GM23338 (cell line): ENCODE data around the gene HEYL. TPM values are rescaled to one million over a fixed set of nuclear protein-coding genes. Genes with fewer than 3 reads are reported as not detected.

Experiments used
- CREB1 ChIP-seq: fragments of 250-450 bp; sonication (Bioruptor Pico); IDR thresholded peaks from 2 replicates; pipeline ENCODE4 v1.5.0; 2020; ENCODE audit warnings: low read depth, mild to moderate bottlenecking, moderate library complexity
- EZH2 ChIP-seq: fragments of 200-600 bp; sonication (generic); IDR thresholded peaks from one replicate; pipeline ENCODE4 v1.8.0; 2017; ENCODE audit warnings: antibody characterized with exemption, mild to moderate bottlenecking, low read depth; ENCODE audit not compliant: unreplicated experiment
- JUNB ChIP-seq: IDR thresholded peaks from one replicate; pipeline ENCODE4 v1.6.1; 2016; ENCODE audit warnings: antibody characterized with exemption; ENCODE audit not compliant: unreplicated experiment
- REST ChIP-seq: IDR thresholded peaks from one replicate; pipeline ENCODE4 v1.6.1; 2018; ENCODE audit warnings: antibody characterized with exemption; ENCODE audit not compliant: unreplicated experiment
- ZNF114 ChIP-seq: fragments of 250-450 bp; sonication (Bioruptor Pico); IDR thresholded peaks from 2 replicates; pipeline ENCODE4 v1.5.0; 2020; ENCODE audit warnings: mild to moderate bottlenecking, moderate library complexity
- polyA plus RNA-seq: library from polyadenylated mRNA; unstranded; fragments of >200 nt; fragmentation: Nextera tagmentation; extraction: Ambion mirVana; gene quantifications from 2 replicates; pipeline ENCODE4 v1.2.1, GENCODE V29; 2016
- total RNA-seq: library from RNA; depleted of rRNA; stranded (reverse); fragments of >200 nt; shearing (Covaris generic); gene quantifications from 2 replicates; pipeline ENCODE4 v1.2.3, GENCODE V29; 2014
- TF ChIP-seq, protein P1 (sequence below): fragments of 250-450 bp; sonication (Bioruptor Pico); IDR thresholded peaks from 2 replicates; pipeline ENCODE4 v1.5.0; 2020; ENCODE audit warnings: mild to moderate bottlenecking, moderate library complexity
- TF ChIP-seq, protein P2 (sequence below): IDR thresholded peaks from 2 replicates; pipeline ENCODE4 v1.6.1; 2016; ENCODE audit warnings: antibody characterized with exemption

Gene HEYL
- total and polyA plus RNA-seq, 2 experiments from 2014 or later, result 1.6 to 4.5 TPM

GRCh38 chr1:39652554-39652953, 13.1 kb upstream of the HEYL start (continued):
- TF ChIP-seq, protein P1, sequence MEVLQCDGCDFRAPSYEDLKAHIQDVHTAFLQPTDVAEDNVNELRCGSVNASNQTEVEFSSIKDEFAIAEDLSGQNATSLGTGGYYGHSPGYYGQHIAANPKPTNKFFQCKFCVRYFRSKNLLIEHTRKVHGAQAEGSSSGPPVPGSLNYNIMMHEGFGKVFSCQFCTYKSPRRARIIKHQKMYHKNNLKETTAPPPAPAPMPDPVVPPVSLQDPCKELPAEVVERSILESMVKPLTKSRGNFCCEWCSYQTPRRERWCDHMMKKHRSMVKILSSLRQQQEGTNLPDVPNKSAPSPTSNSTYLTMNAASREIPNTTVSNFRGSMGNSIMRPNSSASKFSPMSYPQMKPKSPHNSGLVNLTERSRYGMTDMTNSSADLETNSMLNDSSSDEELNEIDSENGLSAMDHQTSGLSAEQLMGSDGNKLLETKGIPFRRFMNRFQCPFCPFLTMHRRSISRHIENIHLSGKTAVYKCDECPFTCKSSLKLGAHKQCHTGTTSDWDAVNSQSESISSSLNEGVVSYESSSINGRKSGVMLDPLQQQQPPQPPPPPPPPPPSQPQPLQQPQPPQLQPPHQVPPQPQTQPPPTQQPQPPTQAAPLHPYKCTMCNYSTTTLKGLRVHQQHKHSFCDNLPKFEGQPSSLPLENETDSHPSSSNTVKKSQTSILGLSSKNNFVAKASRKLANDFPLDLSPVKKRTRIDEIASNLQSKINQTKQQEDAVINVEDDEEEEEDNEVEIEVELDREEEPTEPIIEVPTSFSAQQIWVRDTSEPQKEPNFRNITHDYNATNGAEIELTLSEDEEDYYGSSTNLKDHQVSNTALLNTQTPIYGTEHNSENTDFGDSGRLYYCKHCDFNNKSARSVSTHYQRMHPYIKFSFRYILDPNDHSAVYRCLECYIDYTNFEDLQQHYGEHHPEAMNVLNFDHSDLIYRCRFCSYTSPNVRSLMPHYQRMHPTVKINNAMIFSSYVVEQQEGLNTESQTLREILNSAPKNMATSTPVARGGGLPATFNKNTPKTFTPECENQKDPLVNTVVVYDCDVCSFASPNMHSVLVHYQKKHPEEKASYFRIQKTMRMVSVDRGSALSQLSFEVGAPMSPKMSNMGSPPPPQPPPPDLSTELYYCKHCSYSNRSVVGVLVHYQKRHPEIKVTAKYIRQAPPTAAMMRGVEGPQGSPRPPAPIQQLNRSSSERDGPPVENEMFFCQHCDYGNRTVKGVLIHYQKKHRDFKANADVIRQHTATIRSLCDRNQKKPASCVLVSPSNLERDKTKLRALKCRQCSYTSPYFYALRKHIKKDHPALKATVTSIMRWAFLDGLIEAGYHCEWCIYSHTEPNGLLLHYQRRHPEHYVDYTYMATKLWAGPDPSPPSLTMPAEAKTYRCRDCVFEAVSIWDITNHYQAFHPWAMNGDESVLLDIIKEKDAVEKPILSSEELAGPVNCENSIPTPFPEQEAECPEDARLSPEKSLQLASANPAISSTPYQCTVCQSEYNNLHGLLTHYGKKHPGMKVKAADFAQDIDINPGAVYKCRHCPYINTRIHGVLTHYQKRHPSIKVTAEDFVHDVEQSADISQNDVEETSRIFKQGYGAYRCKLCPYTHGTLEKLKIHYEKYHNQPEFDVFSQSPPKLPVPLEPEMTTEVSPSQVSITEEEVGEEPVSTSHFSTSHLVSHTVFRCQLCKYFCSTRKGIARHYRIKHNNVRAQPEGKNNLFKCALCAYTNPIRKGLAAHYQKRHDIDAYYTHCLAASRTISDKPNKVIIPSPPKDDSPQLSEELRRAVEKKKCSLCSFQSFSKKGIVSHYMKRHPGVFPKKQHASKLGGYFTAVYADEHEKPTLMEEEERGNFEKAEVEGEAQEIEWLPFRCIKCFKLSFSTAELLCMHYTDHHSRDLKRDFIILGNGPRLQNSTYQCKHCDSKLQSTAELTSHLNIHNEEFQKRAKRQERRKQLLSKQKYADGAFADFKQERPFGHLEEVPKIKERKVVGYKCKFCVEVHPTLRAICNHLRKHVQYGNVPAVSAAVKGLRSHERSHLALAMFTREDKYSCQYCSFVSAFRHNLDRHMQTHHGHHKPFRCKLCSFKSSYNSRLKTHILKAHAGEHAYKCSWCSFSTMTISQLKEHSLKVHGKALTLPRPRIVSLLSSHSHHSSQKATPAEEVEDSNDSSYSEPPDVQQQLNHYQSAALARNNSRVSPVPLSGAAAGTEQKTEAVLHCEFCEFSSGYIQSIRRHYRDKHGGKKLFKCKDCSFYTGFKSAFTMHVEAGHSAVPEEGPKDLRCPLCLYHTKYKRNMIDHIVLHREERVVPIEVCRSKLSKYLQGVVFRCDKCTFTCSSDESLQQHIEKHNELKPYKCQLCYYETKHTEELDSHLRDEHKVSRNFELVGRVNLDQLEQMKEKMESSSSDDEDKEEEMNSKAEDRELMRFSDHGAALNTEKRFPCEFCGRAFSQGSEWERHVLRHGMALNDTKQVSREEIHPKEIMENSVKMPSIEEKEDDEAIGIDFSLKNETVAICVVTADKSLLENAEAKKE, result no peak
- TF ChIP-seq REST (no peak), ZNF114 (CRISPR knock-in tag) (no peak), CREB1 (CRISPR knock-in tag) (no peak), JUNB (no peak), EZH2 (no peak)
- TF ChIP-seq, protein P2, sequence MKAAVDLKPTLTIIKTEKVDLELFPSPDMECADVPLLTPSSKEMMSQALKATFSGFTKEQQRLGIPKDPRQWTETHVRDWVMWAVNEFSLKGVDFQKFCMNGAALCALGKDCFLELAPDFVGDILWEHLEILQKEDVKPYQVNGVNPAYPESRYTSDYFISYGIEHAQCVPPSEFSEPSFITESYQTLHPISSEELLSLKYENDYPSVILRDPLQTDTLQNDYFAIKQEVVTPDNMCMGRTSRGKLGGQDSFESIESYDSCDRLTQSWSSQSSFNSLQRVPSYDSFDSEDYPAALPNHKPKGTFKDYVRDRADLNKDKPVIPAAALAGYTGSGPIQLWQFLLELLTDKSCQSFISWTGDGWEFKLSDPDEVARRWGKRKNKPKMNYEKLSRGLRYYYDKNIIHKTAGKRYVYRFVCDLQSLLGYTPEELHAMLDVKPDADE, result no peak
